SJSA1 (cell line): Measurements from ENCODE around the gene HSD17B14. TPM values are rescaled to one million over a fixed set of nuclear protein-coding genes. Genes with fewer than 3 reads are reported as not detected.
"Not testable (repeated sequence)": the region's sequence is repeated elsewhere in the genome, so short reads cannot be mapped to it uniquely, and the experiment has no call there.

Source experiments
- DNase-seq, 2 experiments: peaks; one replicate each; pipeline ENCODE4 v3.0.0-alpha.2; 2015 to 2020; ENCODE audit warnings: low spot score in 2 of 2, low read depth in 1 of 2
- H3K27ac ChIP-seq: fragments of 250-450 bp; sonication (Bioruptor Pico); 2 replicates; pipeline ENCODE4 v1.5.1; 2020; ENCODE audit warnings: mild to moderate bottlenecking, moderate library complexity
- H3K27me3 ChIP-seq: fragments of 250-450 bp; sonication (Bioruptor Pico); replicated peaks from 2 replicates; pipeline ENCODE4 v1.5.1; 2020; ENCODE audit warnings: mild to moderate bottlenecking, moderate library complexity
- H3K36me3 ChIP-seq: fragments of 250-450 bp; sonication (Bioruptor Pico); 2 replicates; pipeline ENCODE4 v1.5.1; 2020; ENCODE audit warnings: mild to moderate bottlenecking
- H3K4me1 ChIP-seq: fragments of 250-450 bp; sonication (Bioruptor Pico); replicated peaks from 2 replicates; pipeline ENCODE4 v1.6.1; 2021; ENCODE audit warnings: mild to moderate bottlenecking
- H3K4me3 ChIP-seq: fragments of 250-450 bp; sonication (Bioruptor Pico); 2 replicates; pipeline ENCODE4 v1.5.1; 2020; ENCODE audit warnings: mild to moderate bottlenecking
- H3K9me3 ChIP-seq: fragments of 250-450 bp; sonication (Bioruptor Pico); replicated peaks from 2 replicates; pipeline ENCODE4 v1.5.1; 2020; ENCODE audit warnings: mild to moderate bottlenecking
- total RNA-seq: library from RNA; depleted of rRNA; stranded (reverse); fragments of >200 nt; shearing (Covaris generic); gene quantifications from 2 replicates; pipeline ENCODE4 v1.2.3, GENCODE V29; 2014; rRNA removed

Gene HSD17B14
- total RNA-seq, 1 experiment from 2014 or later = not detected

DNA sequence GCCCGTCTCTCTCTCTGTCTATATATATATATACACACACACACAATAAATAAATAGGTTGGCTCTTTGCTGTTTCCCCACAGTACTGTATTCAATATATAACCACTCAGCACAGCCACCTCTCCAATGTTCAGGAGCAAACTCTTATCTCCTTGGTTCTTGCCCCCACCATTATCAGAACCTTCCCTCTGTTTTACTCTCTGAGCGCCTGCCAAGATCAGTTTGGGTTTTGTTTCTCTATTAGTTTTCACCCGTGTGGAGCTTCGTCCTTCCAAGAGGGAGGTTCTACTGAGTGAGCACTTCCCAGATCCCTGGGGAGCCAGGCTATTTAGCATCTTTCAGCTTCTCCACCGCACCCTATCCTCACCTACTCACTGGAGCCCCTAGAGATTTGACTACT, 70.5 kb downstream of the HSD17B14 start:
- H3K9me3 ChIP-seq, H3K4me3 ChIP-seq, H3K27ac ChIP-seq, DNase-seq, H3K4me1 ChIP-seq, H3K36me3 ChIP-seq: not testable (repeated sequence)
- H3K27me3 ChIP-seq = peaks cover 35% of the 10 kb centered on the region

Other genes with a start within 250 kb of the HSD17B14 start
- gene SPACA4, start 229.7 kb downstream of the HSD17B14 start, total RNA-seq = not detected in 2 replicates
- 0.11 TPM in 1 of 2 replicates, not detected in the other for gene FAM83E, start 221.4 kb downstream of the HSD17B14 start, total RNA-seq
- gene RPL18, start 217.3 kb downstream of the HSD17B14 start, total RNA-seq = 1,668 and 2,023 TPM in 2 replicates
- 7.1 and 8.8 TPM in 2 replicates for gene SPHK2, start 217.0 kb downstream of the HSD17B14 start, total RNA-seq
- gene DBP, start 199.1 kb downstream of the HSD17B14 start, total RNA-seq = 2.2 and 2.7 TPM in 2 replicates
- gene CA11, start 190.3 kb downstream of the HSD17B14 start, total RNA-seq = not detected in 2 replicates
- not detected in 2 replicates for gene NTN5, start 163.5 kb downstream of the HSD17B14 start, total RNA-seq
- gene FUT2, start 140.5 kb downstream of the HSD17B14 start, total RNA-seq = not detected in 2 replicates
- 0.16 TPM in 1 of 2 replicates, not detected in the other for gene MAMSTR, start 116.8 kb downstream of the HSD17B14 start, total RNA-seq
- gene RASIP1, start 95.9 kb downstream of the HSD17B14 start, total RNA-seq = 0.21 and 0.53 TPM in 2 replicates
- gene IZUMO1, start 89.6 kb downstream of the HSD17B14 start, total RNA-seq = not detected in 2 replicates
- gene FUT1, start 83.8 kb downstream of the HSD17B14 start, total RNA-seq = not detected in 2 replicates
- not detected in 2 replicates for gene FGF21, start 81.0 kb downstream of the HSD17B14 start, total RNA-seq
- gene BCAT2, start 25.5 kb downstream of the HSD17B14 start, total RNA-seq = 31.2 and 32.8 TPM in 2 replicates
- gene PLEKHA4, start 32.1 kb upstream of the HSD17B14 start, total RNA-seq = 3.5 and 11.8 TPM in 2 replicates
- gene PPP1R15A, start 35.9 kb upstream of the HSD17B14 start, total RNA-seq = 79.5 and 86.0 TPM in 2 replicates
- not detected in 2 replicates for gene TULP2, start 62.3 kb upstream of the HSD17B14 start, total RNA-seq
- 200 and 215 TPM in 2 replicates for gene NUCB1, start 63.8 kb upstream of the HSD17B14 start, total RNA-seq
- gene DHDH, start 97.2 kb upstream of the HSD17B14 start, total RNA-seq = 0.16 and 1.7 TPM in 2 replicates
- 57.4 and 75.1 TPM in 2 replicates for gene BAX, start 118.4 kb upstream of the HSD17B14 start, total RNA-seq
- gene FTL, start 128.8 kb upstream of the HSD17B14 start, total RNA-seq = 2,837 and 3,145 TPM in 2 replicates
- gene GYS1, start 156.8 kb upstream of the HSD17B14 start, total RNA-seq = 19.5 and 38.2 TPM in 2 replicates
- 238 and 322 TPM in 2 replicates for gene RUVBL2, start 157.4 kb upstream of the HSD17B14 start, total RNA-seq
- 0.34 TPM in 1 of 2 replicates, not detected in the other for gene LHB, start 180.6 kb upstream of the HSD17B14 start, total RNA-seq
- not detected in 2 replicates for gene CGB3, start 187.8 kb upstream of the HSD17B14 start, total RNA-seq
- not detected in 2 replicates for gene CGB2, start 195.4 kb upstream of the HSD17B14 start, total RNA-seq
- 1.00 TPM in 1 of 2 replicates, not detected in the other for gene CGB1, start 200.4 kb upstream of the HSD17B14 start, total RNA-seq
- gene CGB5, start 207.4 kb upstream of the HSD17B14 start, total RNA-seq = not detected in 2 replicates
- 0.61 TPM in 1 of 2 replicates, not detected in the other for gene CGB8, start 212.6 kb upstream of the HSD17B14 start, total RNA-seq
- 0.08 TPM in 1 of 2 replicates, not detected in the other for gene CGB7, start 221.3 kb upstream of the HSD17B14 start, total RNA-seq
- gene NTF4, start 228.3 kb upstream of the HSD17B14 start, total RNA-seq = not detected in 2 replicates
- not detected in 2 replicates for gene KCNA7, start 236.2 kb upstream of the HSD17B14 start, total RNA-seq
- 151 and 188 TPM in 2 replicates for gene SNRNP70, start 249.0 kb upstream of the HSD17B14 start, total RNA-seq